Measurements from ENCODE around the gene DPF3. TPM values are rescaled to one million over a fixed set of nuclear protein-coding genes. Genes with fewer than 3 reads are reported as not detected.

The DPF3 gene
- total RNA-seq, 4 donors from 2014 or later = 0.19 to 3.8 (median 0.58) TPM

GRCh38 chr14:72882047-72882446, 11.9 kb downstream of the DPF3 start:
- TF ChIP-seq, protein P1, sequence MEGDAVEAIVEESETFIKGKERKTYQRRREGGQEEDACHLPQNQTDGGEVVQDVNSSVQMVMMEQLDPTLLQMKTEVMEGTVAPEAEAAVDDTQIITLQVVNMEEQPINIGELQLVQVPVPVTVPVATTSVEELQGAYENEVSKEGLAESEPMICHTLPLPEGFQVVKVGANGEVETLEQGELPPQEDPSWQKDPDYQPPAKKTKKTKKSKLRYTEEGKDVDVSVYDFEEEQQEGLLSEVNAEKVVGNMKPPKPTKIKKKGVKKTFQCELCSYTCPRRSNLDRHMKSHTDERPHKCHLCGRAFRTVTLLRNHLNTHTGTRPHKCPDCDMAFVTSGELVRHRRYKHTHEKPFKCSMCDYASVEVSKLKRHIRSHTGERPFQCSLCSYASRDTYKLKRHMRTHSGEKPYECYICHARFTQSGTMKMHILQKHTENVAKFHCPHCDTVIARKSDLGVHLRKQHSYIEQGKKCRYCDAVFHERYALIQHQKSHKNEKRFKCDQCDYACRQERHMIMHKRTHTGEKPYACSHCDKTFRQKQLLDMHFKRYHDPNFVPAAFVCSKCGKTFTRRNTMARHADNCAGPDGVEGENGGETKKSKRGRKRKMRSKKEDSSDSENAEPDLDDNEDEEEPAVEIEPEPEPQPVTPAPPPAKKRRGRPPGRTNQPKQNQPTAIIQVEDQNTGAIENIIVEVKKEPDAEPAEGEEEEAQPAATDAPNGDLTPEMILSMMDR (IDR thresholded peaks at IDR 0.05) = no peak

GRCh38 chr14:72881543-72881942, 12.4 kb downstream of the DPF3 start:
- no peak for DNase-seq (ENCODE audit: low spot score)
- TF ChIP-seq, protein P1 (IDR thresholded peaks at IDR 0.05) = no peak
- ATAC-seq (ENCODE audit: low FRiP score) = no peak

More at GRCh38 chr14:72882047-72882446, 11.9 kb downstream of the DPF3 start:
- ATAC-seq (ENCODE audit: low FRiP score) (no peak), DNase-seq (ENCODE audit: low spot score) (no peak)

DNA sequence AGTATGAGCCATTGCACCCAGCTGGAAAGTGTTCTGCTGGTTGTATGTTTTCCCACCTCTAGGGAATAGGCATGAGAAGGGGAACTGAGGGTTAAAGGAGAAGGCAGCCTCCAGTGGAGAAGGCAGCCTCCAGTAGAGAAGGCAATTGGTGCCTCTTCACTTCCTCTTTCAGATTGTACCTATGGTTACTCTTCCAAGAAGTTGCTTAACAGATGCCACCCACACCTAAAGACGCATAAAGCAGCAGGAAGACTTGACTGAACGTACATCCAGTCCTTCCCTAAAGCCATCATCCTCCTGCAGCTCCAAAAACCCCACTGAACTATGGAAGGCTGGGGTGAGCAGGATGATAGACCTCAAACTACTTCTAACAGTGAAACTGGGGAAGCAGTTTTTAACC, 13.1 kb downstream of the DPF3 start:
- ATAC-seq (ENCODE audit: low FRiP score) (no peak), DNase-seq (ENCODE audit: low spot score) (no peak)
- TF ChIP-seq, protein P1 (IDR thresholded peaks at IDR 0.05) = no peak

DNA sequence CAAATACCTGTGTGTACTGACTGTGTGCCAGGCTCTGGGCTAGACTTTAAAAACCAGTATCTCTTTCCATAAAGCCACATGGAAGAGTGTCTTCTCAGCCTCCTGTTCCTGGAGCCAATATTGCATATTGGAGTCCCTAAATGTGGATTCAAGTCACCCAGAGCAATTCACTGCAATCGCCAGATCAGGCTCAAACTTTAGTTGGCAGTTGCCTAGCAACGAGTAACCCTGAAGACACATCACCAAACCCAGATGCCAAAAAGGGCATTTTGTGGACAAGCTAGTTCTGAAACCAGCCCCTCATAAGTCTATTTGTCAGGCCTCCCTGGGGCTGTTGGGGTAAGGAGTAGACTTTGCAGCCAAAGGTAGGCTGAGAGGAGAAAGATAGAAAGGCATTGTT, 13.7 kb downstream of the DPF3 start:
- ATAC-seq (ENCODE audit: low FRiP score) (no peak), DNase-seq (ENCODE audit: low spot score) (no peak)
- TF ChIP-seq, protein P1 (IDR thresholded peaks at IDR 0.05) = no peak

GRCh38 chr14:72879431-72879830, 14.5 kb downstream of the DPF3 start:
- TF ChIP-seq, protein P1 (IDR thresholded peaks at IDR 0.05) = no peak
- ATAC-seq (ENCODE audit: low FRiP score) (no peak), DNase-seq (ENCODE audit: low spot score) (no peak)

DNA sequence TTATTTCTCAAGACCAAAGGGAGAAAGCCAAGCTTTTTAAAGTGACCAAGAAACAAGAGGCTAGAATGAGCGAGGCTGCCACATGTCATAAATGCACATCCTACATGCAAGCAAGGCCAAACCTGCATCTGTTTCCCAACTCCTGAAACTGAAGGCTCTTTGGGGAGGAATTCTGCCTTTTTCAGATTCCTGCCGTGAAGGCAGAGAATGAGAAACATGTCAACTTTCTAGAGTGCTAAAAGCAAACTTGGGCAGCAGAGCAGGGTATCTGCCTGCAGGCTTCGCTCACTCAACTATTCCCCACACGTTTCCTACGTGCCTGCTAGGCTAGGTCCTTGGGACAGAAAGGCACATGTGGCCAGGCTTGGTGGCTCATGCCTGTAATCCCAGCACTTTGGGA, 15.2 kb downstream of the DPF3 start:
- TF ChIP-seq, protein P1 (IDR thresholded peaks at IDR 0.05) = no peak
- ATAC-seq (ENCODE audit: low FRiP score) (no peak), DNase-seq (ENCODE audit: low spot score) (no peak)

DNA sequence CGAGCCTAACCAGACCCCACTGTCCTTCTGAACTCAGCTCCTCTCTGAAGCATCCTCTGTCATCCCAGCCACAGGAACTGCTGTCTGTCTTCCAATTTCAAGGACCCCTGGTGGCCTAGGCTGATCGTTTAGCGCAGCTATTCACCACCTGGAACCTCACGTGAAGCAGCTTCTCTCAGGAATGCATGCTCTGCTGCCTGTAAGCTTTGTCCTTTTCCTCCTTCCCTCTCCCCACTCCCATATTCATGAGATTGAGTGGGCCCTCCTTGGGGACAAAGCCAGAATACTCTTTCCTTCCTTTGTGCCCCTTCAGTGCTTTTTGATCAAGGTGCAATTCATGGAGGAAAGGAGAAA, 17.2 kb downstream of the DPF3 start:
- no peak for DNase-seq (ENCODE audit: low spot score)
- TF ChIP-seq, protein P1 (IDR thresholded peaks at IDR 0.05) = no peak
- ATAC-seq (ENCODE audit: low FRiP score) = no peak
